Uterus (tissue), 2 donors: ENCODE measurements around the gene ELP2.

Source experiments
- CTCF ChIP-seq, 4 experiments: fragments of 200-600 bp in 2 of 4; fragments of 450-650 bp in 2 of 4; sonication (generic) in 2 of 4; IDR thresholded peaks; one replicate each; pipeline ENCODE4 v1.5.1; 2016 to 2019; ENCODE audit warnings: antibody characterized with exemption in 4 of 4, mild to moderate bottlenecking in 2 of 4, moderate library complexity in 1 of 4
- POLR2A ChIP-seq, 2 donors: fragments of 450-650 bp; IDR thresholded peaks; one replicate each; pipeline ENCODE4 v1.6.1; 2016; ENCODE audit warnings: antibody characterized with exemption in 2 of 2, mild to moderate bottlenecking in 1 of 2, moderate library complexity in 1 of 2

DNA sequence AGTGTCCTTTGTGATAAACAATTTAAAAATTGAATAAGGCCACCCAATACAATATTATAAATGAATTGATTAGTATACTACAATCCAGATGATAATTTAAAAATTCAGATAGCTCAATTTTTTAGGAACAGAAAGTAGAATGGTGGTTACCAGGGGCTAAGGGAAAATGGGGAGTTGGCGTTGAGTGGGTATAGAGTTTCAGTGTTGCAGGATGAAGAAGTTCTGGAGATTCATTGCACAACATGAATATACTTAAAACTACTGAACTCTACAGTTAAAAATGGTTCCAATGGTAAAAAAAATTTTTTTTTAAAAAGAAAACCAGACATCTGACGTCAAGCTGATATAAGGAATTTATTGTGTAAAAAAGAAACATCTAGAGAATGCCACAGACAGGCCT, 21.5 kb upstream of the ELP2 start:
- no peak for TF ChIP-seq POLR2A (IDR thresholded peaks at IDR 0.05)
- no peak for TF ChIP-seq CTCF (IDR thresholded peaks at IDR 0.05)
